C4-2B (cell line): ENCODE results near the gene MORC3.

Experiments used
- ZFX ChIP-seq: fragments of 450-650 bp; IDR thresholded peaks from 2 replicates; pipeline ENCODE4 v1.6.1; 2017
- TF ChIP-seq, protein P1 (sequence below): fragments of 450-650 bp; conservative IDR thresholded peaks from 2 replicates; pipeline ENCODE4 v1.5.1; 2017; ENCODE audit warnings: mild to moderate bottlenecking

DNA sequence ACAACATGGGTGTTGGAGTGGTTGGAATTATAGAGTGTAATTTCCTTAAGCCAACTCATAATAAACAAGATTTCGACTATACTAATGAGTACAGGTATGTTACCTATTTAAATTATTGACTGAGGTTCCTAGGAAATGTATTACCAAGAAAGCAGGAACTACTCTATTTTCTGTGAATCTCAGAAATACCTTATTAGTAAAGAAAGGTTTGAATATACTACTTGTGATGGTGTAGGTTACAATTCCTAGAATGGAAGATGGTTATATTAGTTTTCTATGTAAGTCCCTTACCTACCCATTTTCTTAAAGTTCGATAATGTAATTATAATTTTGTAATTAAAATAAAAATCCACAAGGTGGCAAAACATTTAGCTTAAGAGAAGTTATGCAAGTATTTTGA, 29.3 kb downstream of the MORC3 start:
- TF ChIP-seq, protein P1, sequence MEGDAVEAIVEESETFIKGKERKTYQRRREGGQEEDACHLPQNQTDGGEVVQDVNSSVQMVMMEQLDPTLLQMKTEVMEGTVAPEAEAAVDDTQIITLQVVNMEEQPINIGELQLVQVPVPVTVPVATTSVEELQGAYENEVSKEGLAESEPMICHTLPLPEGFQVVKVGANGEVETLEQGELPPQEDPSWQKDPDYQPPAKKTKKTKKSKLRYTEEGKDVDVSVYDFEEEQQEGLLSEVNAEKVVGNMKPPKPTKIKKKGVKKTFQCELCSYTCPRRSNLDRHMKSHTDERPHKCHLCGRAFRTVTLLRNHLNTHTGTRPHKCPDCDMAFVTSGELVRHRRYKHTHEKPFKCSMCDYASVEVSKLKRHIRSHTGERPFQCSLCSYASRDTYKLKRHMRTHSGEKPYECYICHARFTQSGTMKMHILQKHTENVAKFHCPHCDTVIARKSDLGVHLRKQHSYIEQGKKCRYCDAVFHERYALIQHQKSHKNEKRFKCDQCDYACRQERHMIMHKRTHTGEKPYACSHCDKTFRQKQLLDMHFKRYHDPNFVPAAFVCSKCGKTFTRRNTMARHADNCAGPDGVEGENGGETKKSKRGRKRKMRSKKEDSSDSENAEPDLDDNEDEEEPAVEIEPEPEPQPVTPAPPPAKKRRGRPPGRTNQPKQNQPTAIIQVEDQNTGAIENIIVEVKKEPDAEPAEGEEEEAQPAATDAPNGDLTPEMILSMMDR: no peak
- no peak for TF ChIP-seq ZFX
